ENCODE results near the gene BPIFA2. TPM values are rescaled to one million over a fixed set of nuclear protein-coding genes. Genes with fewer than 3 reads are reported as not detected.

Gene BPIFA2
- total and polyA plus RNA-seq, 9 of the 15 experiments (the other 6 are each of a cell fraction or from before 2014, with no cell fraction given): not detected

- no peak for TF ChIP-seq HMGXB4 (CRISPR knock-in tag; IDR thresholded peaks at IDR 0.05)
- TF ChIP-seq RAD21 (CRISPR knock-in tag; conservative IDR thresholded peaks at IDR 0.05 in 1 of 2, IDR thresholded peaks at IDR 0.05 in 1 of 2): peak in 1 of 2 experiments; percentile 27; a peak in 2 of 4 replicates
These were observed 1.3 kb downstream of the BPIFA2 start (continued) for GRCh38 chr20:33169176-33169794.

GRCh38 chr20:33172781-33173180 is 4.8 kb downstream of the BPIFA2 start:
- DNase-seq (ENCODE audit: extremely low read depth in 1 of 4, low spot score in 3 of 4) (no peak), FAIRE-seq (no peak), ATAC-seq (no peak)
- TF ChIP-seq NFIC (IDR thresholded peaks at IDR 0.05): peak; percentile 83
- no peak for TF ChIP-seq POLR2A (conservative IDR thresholded peaks at IDR 0.05)
- no peak for TF ChIP-seq ZNF324 (CRISPR knock-in tag; IDR thresholded peaks at IDR 0.05)
- peak in 1 of 3 experiments; percentile 18 for TF ChIP-seq YY1 (IDR thresholded peaks at IDR 0.05; ENCODE audit: borderline replicate concordance in 1 of 3, control insufficient read depth in 1 of 3, extremely low read depth in 1 of 3, insufficient read depth in 3 of 3, insufficient read length in 1 of 3, insufficient replicate concordance in 2 of 3, low read depth in 1 of 3, low read length in 2 of 3)
- ChIA-PET CTCF (ENCODE audit: low intra/inter-chr PET ratio) (no interaction called here), POLR2A (interaction anchor here (0.7 kb wide), 2 partner anchors 62 to 231 kb away, joined by 3 read pairs; no protein-coding TSS in a partner anchor)
- H3K9me3 ChIP-seq (replicated peaks; ENCODE audit: control insufficient read depth, insufficient read depth, low read depth, low read length): peaks cover 4% of the 10 kb centered on the region; the same call in 1 of the 2 replicates
- H3K79me2 ChIP-seq (ENCODE audit: control insufficient read depth, insufficient read depth, low read length): no peaks in the 10 kb centered on the region
- intact Hi-C loops (cut with micrococcal nuclease) (loop anchor here (5.0 kb wide), 1 partner anchor 125 kb away; no protein-coding TSS in a partner anchor), in situ Hi-C loops (cut with MboI) (no loop called here)
- no peak overlapping the region for H3K4me2 ChIP-seq (ENCODE audit: insufficient read depth, low read length)
- H3K27ac ChIP-seq (ENCODE audit: extremely low read depth, low read depth, low read length): no peak overlapping the region
- H3K4me1 ChIP-seq (replicated peaks in 1 of 2; ENCODE audit: control insufficient read depth in 2 of 2, insufficient read depth in 2 of 2, low read length in 2 of 2): no peaks in the 10 kb centered on the region
- WGBS (ENCODE audit: insufficient coverage, low coverage, missing lambda C conversion rate): 1% methylated on average over 7 of the region's 7 CpGs
- H2AFZ ChIP-seq (ENCODE audit: low read depth, low read length): no peak overlapping the region
- H3K36me3 ChIP-seq (ENCODE audit: control insufficient read depth, insufficient read depth, low read length): no peaks in the 10 kb centered on the region
- no peak overlapping the region for H3K9ac ChIP-seq (ENCODE audit: insufficient read depth in 1 of 2, low read depth in 2 of 2, low read length in 2 of 2)
- H4K20me1 ChIP-seq (replicated peaks; ENCODE audit: control insufficient read depth, insufficient read depth, low read length): no peaks in the 10 kb centered on the region
- no TSS peak for BruUV-seq (replicated peaks)
- peaks cover 4 to 21% of the 10 kb centered on the region in 2 experiments; a peak in 3 of 5 replicates for H3K27me3 ChIP-seq (ENCODE audit: control insufficient read depth in 2 of 2, insufficient read depth in 2 of 2, low read length in 2 of 2)
- H3K4me3 ChIP-seq: no peak overlapping the region
- H3K9me1 ChIP-seq (ENCODE audit: control insufficient read depth, insufficient read depth, low read length): no peaks in the 10 kb centered on the region
